Naive thymus-derived CD4-positive, alpha-beta T cell (primary cell): ENCODE data around the gene XPC. TPM values are rescaled to one million over a fixed set of nuclear protein-coding genes. Genes with fewer than 3 reads are reported as not detected.

ENCODE experiments used
- ATAC-seq: fragments of 150-1000 bp; cut with Tn5 transposase; 2 replicates; pipeline ENCODE4 v1.10.0; 2021; ENCODE audit warnings: mild to moderate bottlenecking, moderate library complexity
- CTCF ChIA-PET: fragments of 350-600 bp; sonication (Branson Sonifier 250); formaldehyde crosslinking; loops from one replicate; lab custom pipeline; 2021; ENCODE audit warnings: antibody characterized with exemption; lab: Charles Lee
- POLR2A ChIA-PET: fragments of 350-600 bp; sonication (Branson Sonifier 250); formaldehyde crosslinking; loops from one replicate; lab custom pipeline; 2021; ENCODE audit warnings: antibody characterized with exemption, inconsistent platforms; lab: Charles Lee
- DNase-seq, 9 donors: peaks; one replicate each; pipeline versions ENCODE4 v3.0.0 to v3.0.0-alpha.2; 2020 to 2022; ENCODE audit warnings: mixed read lengths in 1 of 9
- H3K27ac ChIP-seq: one replicate; pipeline ENCODE4 v1.7.0; 2013; ENCODE audit warnings: mild to moderate bottlenecking, low read depth, low read length, moderate library complexity
- H3K27me3 ChIP-seq, 2 donors: one replicate each; pipeline ENCODE4 v1.7.0; 2013; ENCODE audit warnings: low read length in 2 of 2, mild to moderate bottlenecking in 2 of 2, moderate library complexity in 2 of 2; ENCODE audit not compliant: control insufficient read depth in 2 of 2, insufficient read depth in 2 of 2
- H3K36me3 ChIP-seq, 3 experiments: 1 replicate in 2 of 3; 2 replicates in 1 of 3; pipeline ENCODE4 v1.7.0; 2013; ENCODE audit warnings: low read length in 3 of 3, mild to moderate bottlenecking in 3 of 3, moderate library complexity in 1 of 3; ENCODE audit not compliant: insufficient read depth in 3 of 3, control insufficient read depth in 2 of 3
- H3K4me1 ChIP-seq, 2 donors: one replicate each; pipeline ENCODE4 v1.7.0; 2013; ENCODE audit warnings: low read length in 2 of 2, mild to moderate bottlenecking in 2 of 2, moderate library complexity in 1 of 2; ENCODE audit not compliant: control insufficient read depth in 2 of 2, insufficient read depth in 2 of 2
- H3K4me3 ChIP-seq: 2 replicates; pipeline ENCODE4 v1.7.0; 2013; ENCODE audit warnings: mild to moderate bottlenecking, low read length
- H3K9me3 ChIP-seq, 3 experiments: 1 replicate in 2 of 3; 2 replicates in 1 of 3; pipeline ENCODE4 v1.7.0; 2013; ENCODE audit warnings: low read length in 3 of 3; ENCODE audit not compliant: control insufficient read depth in 2 of 3
- H3K27ac Mint-ChIP-seq, 9 donors: one replicate each; pipeline ENCODE4 v1.8.0; 2020 to 2022; ENCODE audit warnings: mixed read lengths in 9 of 9, mild to moderate bottlenecking in 8 of 9, moderate library complexity in 5 of 9, inconsistent platforms in 2 of 9
- H3K27me3 Mint-ChIP-seq, 5 donors: one replicate each; pipeline ENCODE4 v1.8.0; 2021 to 2022; ENCODE audit warnings: mixed read lengths in 5 of 5, mild to moderate bottlenecking in 1 of 5
- H3K36me3 Mint-ChIP-seq, 5 donors: one replicate each; pipeline ENCODE4 v1.8.0; 2020 to 2022; ENCODE audit warnings: mixed read lengths in 5 of 5, mild to moderate bottlenecking in 3 of 5, inconsistent platforms in 1 of 5
- H3K4me1 Mint-ChIP-seq, 7 donors: one replicate each; pipeline ENCODE4 v1.8.0; 2020 to 2022; ENCODE audit warnings: mixed read lengths in 7 of 7, mild to moderate bottlenecking in 3 of 7, inconsistent platforms in 1 of 7
- H3K4me3 Mint-ChIP-seq, 10 donors: one replicate each; pipeline ENCODE4 v1.8.0; 2020 to 2022; ENCODE audit warnings: mild to moderate bottlenecking in 10 of 10, mixed read lengths in 10 of 10, moderate library complexity in 6 of 10, inconsistent platforms in 2 of 10
- H3K9me3 Mint-ChIP-seq, 11 donors: one replicate each; pipeline ENCODE4 v1.8.0; 2020 to 2022; ENCODE audit warnings: mixed read lengths in 11 of 11, mild to moderate bottlenecking in 4 of 11, inconsistent platforms in 1 of 11, moderate library complexity in 1 of 11
- intact Hi-C, 2 donors: fragments of 100-400 bp; cut with micrococcal nuclease; formaldehyde crosslinking; loops; one replicate each; pipeline ENCODE4 v1.15.1; 2023
- polyA plus RNA-seq, 2 donors: library from polyadenylated mRNA; unstranded; fragments of 300-500 nt; fragmentation: Illumina TruSeq; gene quantifications; one replicate each; pipeline ENCODE4 v1.2.3, GENCODE V29; 2021
- total RNA-seq, 6 experiments: library from RNA in 5 of 6; stranded (reverse) in 5 of 6; gene quantifications; 1 replicate in 5 of 6; 2 replicates in 1 of 6; pipeline ENCODE4 v1.2.3 and lab custom pipeline; 2021 to 2026

Gene XPC
- total and polyA plus RNA-seq, 7 experiments from 2014 or later, result 50.0 to 94.8 (median 57.7) TPM

GRCh38 chr3:14199641-14200040 is 21.2 kb upstream of the XPC start:
- H3K27ac ChIP-seq, result no peak overlapping the region
- no peak overlapping the region for H3K4me3 ChIP-seq
- Mint-ChIP-seq H3K4me1 (peaks cover 3 to 7% (median 5%) of the 10 kb centered on the region in 7 donors), H3K36me3 (peaks cover 0 to 33% (median 17%) of the 10 kb centered on the region in 5 donors), H3K4me3 (no peak overlapping the region), H3K27me3 (no peaks in the 10 kb centered on the region), H3K27ac (peak overlapping the region in 3 of 9 donors; percentile 5 to 44 (median 17)), H3K9me3 (no peaks in the 10 kb centered on the region)
- peaks cover 0 to 5% of the 10 kb centered on the region in 2 donors for H3K4me1 ChIP-seq
- ChIA-PET POLR2A (no interaction called here), CTCF (interaction anchor here (1.1 to 1.2 kb wide), 2 partner anchors 12 to 269 kb away, joined by 3 read pairs; no protein-coding TSS in a partner anchor)
- H3K9me3 ChIP-seq, result no peaks in the 10 kb centered on the region
- intact Hi-C loops, result loop anchor here in 1 of 2 donors (10.0 kb wide), 1 partner anchor 725 kb away; no protein-coding TSS in a partner anchor
- peaks cover 0 to 43% (median 0%) of the 10 kb centered on the region in 3 experiments for H3K36me3 ChIP-seq
- H3K27me3 ChIP-seq, result no peaks in the 10 kb centered on the region
- ATAC-seq (no peak), DNase-seq (no peak)

GRCh38 chr3:14194865-14195264 is 16.5 kb upstream of the XPC start:
- no peaks in the 10 kb centered on the region for H3K27me3 Mint-ChIP-seq
- no peaks in the 10 kb centered on the region for H3K4me1 ChIP-seq
- no peak overlapping the region for H3K27ac ChIP-seq
- no peaks in the 10 kb centered on the region for H3K9me3 ChIP-seq
- ChIA-PET POLR2A (interaction anchor here (0.7 kb wide), 1 partner anchor 776 kb away, joined by 3 read pairs; no protein-coding TSS in a partner anchor), CTCF (interaction anchor here (0.6 to 1.2 kb wide), 2 partner anchors 9 to 63 kb away, joined by 3 to 4 read pairs; no protein-coding TSS in a partner anchor)
- H3K27ac Mint-ChIP-seq, result peak overlapping the region in 1 of 9 donors; percentile 51
- H3K27me3 ChIP-seq, result no peaks in the 10 kb centered on the region
- peaks cover 0 to 46% (median 33%) of the 10 kb centered on the region in 5 donors for H3K36me3 Mint-ChIP-seq
- peaks cover 0 to 44% (median 0%) of the 10 kb centered on the region in 3 experiments for H3K36me3 ChIP-seq
- ATAC-seq, result no peak
- DNase-seq, result no peak
- H3K4me1 Mint-ChIP-seq, result peaks cover 28 to 42% (median 39%) of the 10 kb centered on the region in 7 donors
- no peak overlapping the region for H3K4me3 ChIP-seq
- H3K9me3 Mint-ChIP-seq, result no peaks in the 10 kb centered on the region
- no peak overlapping the region for H3K4me3 Mint-ChIP-seq
- intact Hi-C loops, result no loop called here

DNA sequence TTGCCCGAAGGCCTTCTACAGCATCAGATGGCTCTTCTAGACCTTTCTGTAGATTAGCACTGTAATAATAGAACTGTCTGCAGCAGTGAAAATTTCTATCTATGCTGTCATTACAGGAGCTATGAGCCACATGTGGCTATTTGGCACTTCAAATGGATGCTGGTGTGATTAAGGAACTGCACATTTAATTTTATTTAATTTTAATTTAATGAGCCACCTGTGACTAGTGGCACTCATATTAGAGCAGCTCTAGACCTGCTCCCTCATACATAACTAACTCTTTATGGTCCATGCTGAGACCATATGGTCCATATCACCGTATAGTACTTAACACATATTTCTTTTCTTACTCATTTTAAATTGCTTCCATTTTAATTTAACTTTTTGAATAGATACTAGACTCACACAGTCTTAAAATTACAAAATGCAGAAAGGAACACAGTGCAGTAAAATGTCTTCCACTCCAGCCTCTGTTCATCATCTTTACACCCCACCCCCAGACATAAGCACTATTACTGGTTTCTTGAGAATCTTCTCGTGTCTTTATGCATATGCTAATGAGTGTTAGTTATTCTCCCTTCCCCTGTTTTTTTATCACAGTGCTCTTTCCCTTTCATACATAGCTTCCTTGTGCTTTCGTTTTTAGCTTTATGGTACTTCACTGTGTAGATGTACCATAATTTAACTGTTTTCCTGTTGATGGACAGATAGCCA is 9.8 kb upstream of the XPC start:
- no peak overlapping the region for H3K27ac Mint-ChIP-seq
- H3K36me3 Mint-ChIP-seq, result peaks cover 11 to 54% (median 42%) of the 10 kb centered on the region in 5 donors
- intact Hi-C loops, result no loop called here
- H3K9me3 ChIP-seq, result no peaks in the 10 kb centered on the region
- no peaks in the 10 kb centered on the region for H3K9me3 Mint-ChIP-seq
- no peak overlapping the region for H3K27ac ChIP-seq
- peaks cover 38 to 77% (median 69%) of the 10 kb centered on the region in 7 donors for H3K4me1 Mint-ChIP-seq
- DNase-seq, result no peak
- peaks cover 0 to 40% (median 4%) of the 10 kb centered on the region in 3 experiments for H3K36me3 ChIP-seq
- no peaks in the 10 kb centered on the region for H3K27me3 ChIP-seq
- peaks cover 0 to 4% of the 10 kb centered on the region in 2 donors for H3K4me1 ChIP-seq
- H3K4me3 Mint-ChIP-seq, result no peak overlapping the region
- CTCF ChIA-PET, result interaction anchor here (1.5 kb wide), 1 partner anchor 15 kb away, joined by 5 read pairs; no protein-coding TSS in a partner anchor
- POLR2A ChIA-PET, result interaction anchor here (1.2 to 1.9 kb wide), 2 partner anchors 9 to 38 kb away, joined by 3 to 6 read pairs; partner anchors contain the start of genes LSM3 and XPC
- ATAC-seq, result no peak
- no peaks in the 10 kb centered on the region for H3K27me3 Mint-ChIP-seq
- H3K4me3 ChIP-seq, result no peak overlapping the region

DNA sequence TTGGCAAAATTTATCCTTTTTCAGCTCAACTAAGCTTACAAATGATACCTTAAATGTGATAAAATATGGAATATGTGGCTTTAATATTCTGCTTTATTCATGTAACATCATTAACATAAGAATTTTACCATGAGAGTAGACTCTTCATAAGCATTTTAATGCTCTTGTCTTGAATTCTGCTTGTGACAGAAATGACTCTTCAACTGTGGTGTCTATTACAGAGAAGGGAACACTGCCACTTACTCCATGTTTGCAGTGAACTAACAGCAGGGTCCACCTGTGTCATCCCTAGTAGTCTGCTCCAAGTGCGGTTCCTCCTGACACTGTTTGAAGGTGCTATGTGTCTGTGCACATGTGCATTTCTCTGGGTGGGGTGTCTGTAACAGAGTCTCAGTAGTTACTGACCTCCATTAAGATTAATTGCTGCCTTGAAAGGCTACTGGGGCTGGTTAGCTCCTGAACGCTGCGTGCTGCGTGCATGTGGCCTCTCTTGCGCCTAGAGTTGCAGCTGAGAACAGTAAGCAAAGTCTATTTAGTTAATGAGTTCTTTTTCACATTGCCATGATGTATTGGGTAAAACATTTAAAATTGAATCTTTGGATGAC is 8.6 kb upstream of the XPC start:
- H3K27me3 Mint-ChIP-seq, result no peaks in the 10 kb centered on the region
- ChIA-PET POLR2A (interaction anchor here (0.6 to 1.9 kb wide), 3 partner anchors 8 to 537 kb away, joined by 3 to 6 read pairs (median 4); partner anchors contain the start of genes LSM3 and XPC), CTCF (no interaction called here)
- H3K4me1 ChIP-seq, result peaks cover 0 to 4% of the 10 kb centered on the region in 2 donors
- DNase-seq, result no peak
- H3K4me3 ChIP-seq, result no peak overlapping the region
- no peak overlapping the region for H3K27ac ChIP-seq
- H3K4me3 Mint-ChIP-seq, result no peak overlapping the region
- no peak for ATAC-seq
- no peak overlapping the region for H3K27ac Mint-ChIP-seq
- intact Hi-C loops, result no loop called here
- H3K36me3 ChIP-seq, result peaks cover 4 to 52% (median 5%) of the 10 kb centered on the region in 3 experiments
- H3K9me3 Mint-ChIP-seq, result no peaks in the 10 kb centered on the region
- no peaks in the 10 kb centered on the region for H3K27me3 ChIP-seq
- H3K36me3 Mint-ChIP-seq, result peaks cover 14 to 65% (median 49%) of the 10 kb centered on the region in 5 donors
- H3K4me1 Mint-ChIP-seq, result peaks cover 36 to 77% (median 67%) of the 10 kb centered on the region in 7 donors
- H3K9me3 ChIP-seq, result no peaks in the 10 kb centered on the region

- peaks cover 0 to 14% of the 10 kb centered on the region in 2 donors for H3K4me1 ChIP-seq
- no peak overlapping the region for H3K4me3 Mint-ChIP-seq
- no peak for DNase-seq
- peaks cover 21 to 65% (median 57%) of the 10 kb centered on the region in 7 donors for H3K4me1 Mint-ChIP-seq
- ATAC-seq, result no peak
- peaks cover 0 to 2% (median 0%) of the 10 kb centered on the region in 5 donors for H3K27me3 Mint-ChIP-seq
- no peaks in the 10 kb centered on the region for H3K9me3 Mint-ChIP-seq
- intact Hi-C loops, result no loop called here
- POLR2A ChIA-PET, result interaction anchor here (1.2 kb wide), 1 partner anchor 38 kb away, joined by 3 read pairs; no protein-coding TSS in a partner anchor
- peaks cover 4 to 56% (median 9%) of the 10 kb centered on the region in 3 experiments for H3K36me3 ChIP-seq
- no peak overlapping the region for H3K4me3 ChIP-seq
- H3K36me3 Mint-ChIP-seq, result peaks cover 14 to 42% (median 31%) of the 10 kb centered on the region in 5 donors
- H3K27ac ChIP-seq, result no peak overlapping the region
- H3K27me3 ChIP-seq, result no peaks in the 10 kb centered on the region
- CTCF ChIA-PET, result interaction anchor here (1.3 kb wide), 1 partner anchor 58 kb away, joined by 3 read pairs; the partner anchor contains the start of genes CHCHD4 and TMEM43
- H3K27ac Mint-ChIP-seq, result peak overlapping the region in 3 of 9 donors; percentile 4 to 43 (median 9)
- no peaks in the 10 kb centered on the region for H3K9me3 ChIP-seq
Measured at GRCh38 chr3:14183015-14183577, 4.7 kb upstream of the XPC start.

DNA sequence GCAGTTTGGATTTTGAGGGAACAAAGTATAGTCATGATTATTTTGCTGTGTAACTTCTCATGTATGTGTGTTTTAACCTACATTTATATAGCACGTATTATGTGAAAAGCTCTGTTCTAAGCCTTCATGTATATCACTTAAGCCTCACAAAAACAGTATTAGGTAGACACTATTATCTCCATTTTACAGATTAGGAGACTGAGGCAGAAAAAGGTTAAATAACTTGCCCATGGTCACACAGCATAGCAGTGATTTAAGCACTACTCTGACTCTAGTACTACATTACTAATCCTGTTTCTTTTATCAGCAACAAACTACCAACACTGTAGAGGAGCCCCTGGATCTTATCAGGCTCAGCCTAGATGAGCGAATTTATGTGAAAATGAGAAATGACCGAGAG is 2.9 kb upstream of the XPC start:
- H3K4me3 ChIP-seq, result no peak overlapping the region
- peaks cover 4 to 41% (median 9%) of the 10 kb centered on the region in 3 experiments for H3K36me3 ChIP-seq
- ChIA-PET CTCF (no interaction called here), POLR2A (no interaction called here)
- peak overlapping the region in 1 of 9 donors; percentile 12 for H3K27ac Mint-ChIP-seq
- DNase-seq (no peak), ATAC-seq (no peak)
- H3K4me1 Mint-ChIP-seq, result peaks cover 29 to 68% (median 61%) of the 10 kb centered on the region in 7 donors
- no peak overlapping the region for H3K27ac ChIP-seq
- peaks cover 0 to 2% (median 0%) of the 10 kb centered on the region in 5 donors for H3K27me3 Mint-ChIP-seq
- H3K9me3 Mint-ChIP-seq, result peaks cover 0 to 3% (median 0%) of the 10 kb centered on the region in 11 donors
- intact Hi-C loops, result no loop called here
- H3K4me1 ChIP-seq, result peaks cover 14 to 27% of the 10 kb centered on the region in 2 donors
- no peaks in the 10 kb centered on the region for H3K9me3 ChIP-seq
- no peaks in the 10 kb centered on the region for H3K27me3 ChIP-seq
- peaks cover 4 to 35% (median 28%) of the 10 kb centered on the region in 5 donors for H3K36me3 Mint-ChIP-seq
- H3K4me3 Mint-ChIP-seq, result peak overlapping the region in 3 of 10 donors; percentile 6 to 21 (median 11)
